PC-3 (cell line): ENCODE data around the gene SLC38A11.

ENCODE experiments used
- CTCF ChIP-seq: fragments of 300-600 bp; sonication (generic); conservative IDR thresholded peaks from 2 replicates; pipeline ENCODE4 v1.5.1; 2017; ENCODE audit warnings: antibody characterized with exemption, low read depth, mild to moderate bottlenecking, low read length
- EZH2 ChIP-seq: fragments of 300-600 bp; sonication (generic); IDR thresholded peaks from one replicate; pipeline ENCODE4 v1.6.1; 2017; ENCODE audit warnings: antibody characterized with exemption, mild to moderate bottlenecking, low read length; ENCODE audit not compliant: unreplicated experiment
- EZH2phosphoT487 ChIP-seq: fragments of 300-600 bp; sonication (generic); IDR thresholded peaks from 2 replicates; pipeline ENCODE4 v1.6.1; 2018; ENCODE audit warnings: mild to moderate bottlenecking, antibody characterized with exemption, low read length, borderline replicate concordance

DNA sequence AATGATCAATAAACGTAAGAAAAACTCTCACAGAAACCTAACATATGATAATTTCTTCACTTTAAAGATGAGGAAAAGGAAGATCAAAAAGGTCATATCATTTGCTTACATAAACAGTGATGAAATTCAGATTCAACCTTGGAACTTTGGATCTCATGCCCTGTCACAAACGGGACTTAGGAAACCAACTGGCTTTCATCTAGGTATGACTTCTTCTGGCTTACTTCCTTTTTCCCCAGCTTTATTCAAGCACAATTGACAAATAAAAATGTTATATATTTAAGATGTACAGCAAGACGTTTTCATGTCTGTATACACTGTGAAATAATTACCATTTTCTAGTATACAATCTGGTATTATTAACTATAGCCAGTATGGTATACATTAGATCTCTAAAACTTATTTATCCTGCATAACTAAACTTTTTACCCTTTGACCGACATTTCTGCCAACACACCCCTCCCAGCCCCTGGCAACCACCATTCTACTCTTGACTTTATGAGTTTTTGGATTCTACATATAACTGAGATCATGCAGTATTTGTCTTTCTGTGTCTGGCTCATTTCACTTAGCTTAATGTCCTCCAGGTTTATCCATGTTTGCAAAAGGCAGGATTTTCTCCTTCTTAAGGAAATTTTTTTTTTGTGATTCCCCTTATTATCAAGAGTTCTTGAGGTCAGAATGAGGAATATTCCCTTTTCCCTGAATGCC, 67.7 kb downstream of the SLC38A11 start:
- TF ChIP-seq CTCF (no peak), EZH2 (no peak), EZH2phosphoT487 (no peak)
